ENCODE results near the gene RNF144B. TPM values are rescaled to one million over a fixed set of nuclear protein-coding genes. Genes with fewer than 3 reads are reported as not detected.

The RNF144B gene
- total RNA-seq (2021; fragmentation: NEBNext Ultra II Directional; extraction: Animal tissue kit (Norgen Biotek cat#: 25700)) (9.8 and 11.2 TPM in 2 replicates), polyA plus RNA-seq (2011; rRNA removed) (1.1 and 1.8 TPM in 2 replicates), polyA minus RNA-seq (2011; rRNA and poly(A)+ RNA removed) (7.2 and 8.1 TPM in 2 replicates)
- 1.6 TPM for polyA plus RNA-seq (2011; cell fraction: cytosol; rRNA removed)
- 1.3 TPM for polyA plus RNA-seq (2011; cell fraction: nucleus; rRNA removed)
- 2.4 to 4.1 TPM (median 3.2 TPM) in 4 replicates for polyA plus RNA-seq (2012, experiment 1 of 2)
- polyA plus RNA-seq (2012, experiment 2 of 2) = 0.31 TPM
- 2.9 TPM for polyA plus RNA-seq (2013, experiment 1 of 2)
- polyA plus RNA-seq (2013, experiment 2 of 2) = 3.1 TPM
- 3.3 TPM for polyA minus RNA-seq (2011; cell fraction: cytosol; rRNA and poly(A)+ RNA removed)
- 3.2 TPM for polyA minus RNA-seq (2011; cell fraction: nucleus; rRNA and poly(A)+ RNA removed)
- long read RNA-seq, experiment 1, partial matches to known transcripts = 2 of 9 reads
- long read RNA-seq, experiment 1, other reads (novel, unspliced or antisense) = 7 of 9 reads
- long read RNA-seq, experiment 2 = 0 reads

- peak within 1 kb of the TSS; percentile 88 for H3K18ac ChIP-seq (ENCODE audit: extremely low read depth, low read length)
- ChIA-PET POLR2A (ENCODE audit: partially characterized antibody) (interaction anchor here (0.6 to 1.6 kb wide), 7 partner anchors 8 to 123 kb away, joined by 3 to 5 read pairs (median 3); partner anchors contain the start of gene DEK), CTCF (ENCODE audit: partially characterized antibody) (interaction anchor here (0.6 to 3.1 kb wide), 7 partner anchors 9 to 1470 kb away, joined by 3 to 12 read pairs (median 4); no protein-coding TSS in a partner anchor)
- peak within 1 kb of the TSS in 2 of 4 experiments; percentile 32 to 36; a peak in 4 of 7 replicates for H3K9ac ChIP-seq (replicated peaks in 1 of 4; ENCODE audit: extremely low read depth in 1 of 4, low read depth in 3 of 4, low read length in 3 of 4)
- no peaks in the 10 kb centered on the region for H4K20me1 ChIP-seq (replicated peaks in 1 of 2; ENCODE audit: control insufficient read depth in 1 of 2, insufficient read depth in 2 of 2, low read length in 2 of 2)
- H3K14ac ChIP-seq (ENCODE audit: insufficient read length) = no peak within 1 kb of the TSS
- no peaks in the 10 kb centered on the region for H3K9me3 ChIP-seq (ENCODE audit: insufficient read depth in 2 of 2, low read depth in 1 of 2, low read length in 1 of 2)
- H3K4me3 ChIP-seq (ENCODE audit: extremely low read depth in 1 of 4, insufficient read depth in 2 of 4, low read depth in 3 of 4, low read length in 4 of 4) = peak within 1 kb of the TSS; percentile 41 to 66 (median 48)
- H2BK20ac ChIP-seq (ENCODE audit: low read length) = peak within 1 kb of the TSS; percentile 76
- H3K23ac ChIP-seq (ENCODE audit: insufficient read length) = no peak within 1 kb of the TSS
- H3K27me3 ChIP-seq (replicated peaks in 1 of 4; ENCODE audit: control insufficient read depth in 3 of 4, extremely low read depth in 1 of 4, insufficient read depth in 3 of 4, low read length in 3 of 4) = no peaks in the 10 kb centered on the region
- no peak for FAIRE-seq
- DNase-seq (ENCODE audit: low read depth in 1 of 2, low spot score in 2 of 2) = peak; percentile 82 to 88
- peak within 1 kb of the TSS; percentile 74 to 83 for H3K4me2 ChIP-seq (ENCODE audit: insufficient read depth in 1 of 2, low read depth in 2 of 2, low read length in 2 of 2)
- H2BK12ac ChIP-seq (ENCODE audit: low read depth, low read length) = peak within 1 kb of the TSS; percentile 85
- H3K36me3 ChIP-seq (ENCODE audit: control insufficient read depth in 2 of 4, insufficient read depth in 4 of 4, low read length in 3 of 4) = no peaks in the 10 kb centered on the region
- 4% methylated on average over 34 of the region's 40 CpGs; no CpG with 5 or more reads in 1 of the 2 experiments for WGBS, 2 experiments (ENCODE audit: extremely low coverage in 1 of 2, insufficient coverage in 1 of 2, insufficient read length in 1 of 2, insufficient replicate concordance in 2 of 2, low coverage in 1 of 2, low lambda C conversion rate in 2 of 2, missing lambda C conversion rate in 1 of 2)
- H3K4ac ChIP-seq (replicated peaks; ENCODE audit: insufficient read length, low read depth, low read length) = no peak within 1 kb of the TSS
- no peak within 1 kb of the TSS; the same call in 1 of the 2 replicates for H3K27ac ChIP-seq (ENCODE audit: low read depth, low read length)
- peak within 1 kb of the TSS; percentile 79 for H2BK5ac ChIP-seq (ENCODE audit: low read depth, low read length)
- peak within 1 kb of the TSS; percentile 67; the same call in 1 of the 2 replicates for H2AK5ac ChIP-seq (ENCODE audit: low read depth, low read length)
- H3K79me2 ChIP-seq (ENCODE audit: control insufficient read depth in 1 of 2, insufficient read depth in 2 of 2, low read length in 2 of 2) = peaks cover 0 to 9% of the 10 kb centered on the region in 2 experiments; a peak in 1 of 4 replicates
- no peak within 1 kb of the TSS for H2BK120ac ChIP-seq (replicated peaks; ENCODE audit: low read depth, low read length)
- H2AFZ ChIP-seq (ENCODE audit: low read length) = peak within 1 kb of the TSS; percentile 83
- peaks cover 0 to 11% (median 8%) of the 10 kb centered on the region in 4 experiments; a peak in 4 of 7 replicates for H3K4me1 ChIP-seq (replicated peaks in 1 of 4; ENCODE audit: control insufficient read depth in 3 of 4, insufficient read depth in 4 of 4, low read length in 3 of 4)
- H2BK15ac ChIP-seq (ENCODE audit: low read length) = peak within 1 kb of the TSS; percentile 66; the same call in 1 of the 2 replicates
- H3K79me1 ChIP-seq (ENCODE audit: low read depth, low read length) = no peaks in the 10 kb centered on the region
- H3K23me2 ChIP-seq (ENCODE audit: low read depth, low read length) = peaks cover 2% of the 10 kb centered on the region; the same call in 1 of the 2 replicates
- no peak within 1 kb of the TSS for H4K8ac ChIP-seq (ENCODE audit: extremely low read depth, insufficient read depth, low read length)
- no peak within 1 kb of the TSS for H3K56ac ChIP-seq (replicated peaks; ENCODE audit: insufficient read length, low read depth, low read length)
- no peak within 1 kb of the TSS for H4K91ac ChIP-seq (replicated peaks; ENCODE audit: insufficient read length, low read length)
- no peak within 1 kb of the TSS for H4K5ac ChIP-seq (ENCODE audit: insufficient read length, low read depth, low read length)
- TF ChIP-seq SP4 (IDR thresholded peaks at IDR 0.05; ENCODE audit: low read length) = no peak
- peak; percentile 26; the same call in 1 of the 2 replicates for TF ChIP-seq E2F6 (IDR thresholded peaks at IDR 0.05)
- no peak for TF ChIP-seq SAP30 (IDR thresholded peaks at IDR 0.05; ENCODE audit: insufficient read depth, insufficient replicate concordance, low read length)
- no peak for TF ChIP-seq POU5F1 (IDR thresholded peaks at IDR 0.05; ENCODE audit: low read depth, low read length)
- TF ChIP-seq YY1 (IDR thresholded peaks at IDR 0.05; ENCODE audit: low read depth, low read length) = 0 out of 2 replicates have a peak, but pooled peaks have one; percentile 46
- no peak for TF ChIP-seq NANOG (IDR thresholded peaks at IDR 0.05; ENCODE audit: insufficient read depth, low read depth, low read length, poor library complexity, severe bottlenecking)
- peak; percentile 51 for TF ChIP-seq CTBP2 (IDR thresholded peaks at IDR 0.05; ENCODE audit: borderline replicate concordance, insufficient read depth, insufficient read length, low read length)
Observed at GRCh38 chr6:18387061-18387721, at the start of gene RNF144B. TSS of gene RNF144B (plus strand) at chr6:18387350. CDS start at chr6:18399535, 12,185 bp downstream.

All from H1 (cell line).